Endodermal cell (in vitro differentiated cells): ENCODE data around the gene DCANP1. TPM values are rescaled to one million over a fixed set of nuclear protein-coding genes. Genes with fewer than 3 reads are reported as not detected.

Experiments
- DNase-seq: peaks from one replicate; pipeline ENCODE4 v3.0.0-alpha.2; 2017
- H3K27ac ChIP-seq: 2 replicates; pipeline ENCODE4 v1.5.1; 2013; ENCODE audit warnings: mild to moderate bottlenecking, low read depth, low read length, moderate library complexity
- H3K27me3 ChIP-seq: 2 replicates; pipeline ENCODE4 v1.6.1; 2013; ENCODE audit warnings: mild to moderate bottlenecking, low read length, moderate library complexity; ENCODE audit not compliant: insufficient read depth, control insufficient read depth, poor library complexity, severe bottlenecking
- H3K36me3 ChIP-seq: 2 replicates; pipeline ENCODE4 v1.7.0; 2013; ENCODE audit warnings: mild to moderate bottlenecking, low read length, moderate library complexity; ENCODE audit not compliant: control insufficient read depth, insufficient read depth
- H3K4me1 ChIP-seq: one replicate; pipeline ENCODE4 v1.7.0; 2013; ENCODE audit warnings: low read length; ENCODE audit not compliant: control insufficient read depth, insufficient read depth
- H3K4me3 ChIP-seq: 2 replicates; pipeline ENCODE4 v1.5.1; 2013; ENCODE audit warnings: mild to moderate bottlenecking, low read length, moderate library complexity
- H3K9ac ChIP-seq: 2 replicates; pipeline ENCODE4 v1.6.1; 2013; ENCODE audit warnings: mild to moderate bottlenecking, low read length, moderate library complexity; ENCODE audit not compliant: poor library complexity, severe bottlenecking; ENCODE audit errors: extremely low read depth
- H3K9me3 ChIP-seq: 2 replicates; pipeline ENCODE4 v1.6.1; 2013; ENCODE audit warnings: mild to moderate bottlenecking, low read length, moderate library complexity; ENCODE audit not compliant: control insufficient read depth
- H3K27ac Mint-ChIP-seq: 2 replicates; pipeline ENCODE4 v1.8.0; 2020; ENCODE audit warnings: mixed read lengths
- H3K27me3 Mint-ChIP-seq: 2 replicates; pipeline ENCODE4 v1.8.0; 2021; ENCODE audit warnings: mild to moderate bottlenecking, mixed read lengths; ENCODE audit not compliant: insufficient read depth
- H3K36me3 Mint-ChIP-seq: 2 replicates; pipeline ENCODE4 v1.8.0; 2020; ENCODE audit warnings: low read depth, mixed read lengths
- H3K4me1 Mint-ChIP-seq: 2 replicates; pipeline ENCODE4 v1.8.0; 2020; ENCODE audit warnings: mixed read lengths
- H3K4me3 Mint-ChIP-seq: 2 replicates; pipeline ENCODE4 v1.8.0; 2020; ENCODE audit warnings: mild to moderate bottlenecking, moderate library complexity, mixed read lengths
- H3K9me3 Mint-ChIP-seq: 2 replicates; pipeline ENCODE4 v1.8.0; 2020; ENCODE audit warnings: mild to moderate bottlenecking, mixed read lengths
- WGBS, 2 experiments: methylation state at CpG; one replicate each; pipeline versions ENCODE4 v1.1.5 to v1.1.7; 2013; ENCODE audit warnings: missing lambda C conversion rate in 2 of 2, mixed read lengths in 1 of 2; ENCODE audit not compliant: insufficient coverage in 1 of 2, insufficient read length in 1 of 2; 5-methylcytosine and 5-hydroxymethylcytosine counted together
- total RNA-seq, 2 donors: library from RNA; stranded (reverse); fragmentation: NEBNext Ultra II Directional in 1 of 2; extraction: Animal tissue kit (Norgen Biotek cat#: 25700) in 1 of 2; gene quantifications; 2 replicates in 1 of 2; 3 replicates in 1 of 2; pipeline ENCODE4 v1.2.1, GENCODE V29; 2021
- TF ChIP-seq, protein P1 (sequence below): fragments of 200-600 bp; sonication (generic); conservative IDR thresholded peaks from 2 replicates; pipeline ENCODE4 v1.5.0; 2021; ENCODE audit warnings: antibody characterized with exemption, mild to moderate bottlenecking

Gene DCANP1
- total RNA-seq, 2 donors from 2014 or later: not detected

DNA sequence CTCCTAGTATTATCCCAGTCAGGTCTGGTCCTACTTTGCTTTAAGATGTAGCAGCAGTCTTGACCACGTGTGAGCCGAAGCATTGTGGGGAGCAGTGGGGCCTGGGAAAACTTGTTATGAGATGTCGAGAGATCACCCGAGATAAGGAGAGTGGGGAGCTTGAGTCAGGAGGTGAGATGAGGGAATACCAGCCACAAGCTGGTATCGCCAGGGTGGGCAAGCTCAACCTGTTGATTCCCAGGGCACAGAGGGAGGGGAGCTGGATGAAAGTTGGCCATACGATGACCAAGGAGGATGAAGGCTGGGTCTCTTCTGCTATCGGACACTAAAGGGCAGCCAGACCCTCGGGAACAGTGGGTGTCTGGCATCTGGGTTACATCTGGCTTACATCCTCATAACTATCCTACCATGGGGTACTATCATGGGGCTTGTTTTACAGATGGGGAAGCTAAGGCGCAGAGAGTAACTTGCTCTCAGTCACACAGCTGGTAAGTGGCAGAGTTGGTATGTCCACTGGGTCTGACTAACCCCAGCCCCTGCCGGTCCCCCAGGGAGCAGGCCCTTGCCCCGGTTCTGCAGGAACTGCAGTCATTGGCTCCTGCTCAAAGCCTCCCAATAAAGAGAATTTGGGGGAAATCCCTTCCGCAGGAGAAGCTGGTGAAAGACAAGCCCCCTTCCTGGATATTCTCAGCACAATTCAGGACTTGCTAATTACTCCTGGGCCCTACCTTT lies 18.4 kb upstream of the DCANP1 start:
- H3K36me3 Mint-ChIP-seq: no peaks in the 10 kb centered on the region
- Histone ChIP-seq H3K27me3 (peaks cover 94% of the 10 kb centered on the region), H3K4me3 (no peak overlapping the region), H3K27ac (no peak overlapping the region), H3K9ac (no peak overlapping the region), H3K4me1 (peaks cover 9% of the 10 kb centered on the region), H3K36me3 (no peaks in the 10 kb centered on the region), H3K9me3 (no peaks in the 10 kb centered on the region)
- no peak overlapping the region for H3K27ac Mint-ChIP-seq
- 58 to 71% methylated on average over 9 to 12 of the region's 12 CpGs for WGBS, 2 experiments
- peaks cover 12% of the 10 kb centered on the region for H3K4me1 Mint-ChIP-seq
- no peak overlapping the region for H3K4me3 Mint-ChIP-seq
- no peak for DNase-seq
- peaks cover 97% of the 10 kb centered on the region for H3K27me3 Mint-ChIP-seq
- TF ChIP-seq, protein P1, sequence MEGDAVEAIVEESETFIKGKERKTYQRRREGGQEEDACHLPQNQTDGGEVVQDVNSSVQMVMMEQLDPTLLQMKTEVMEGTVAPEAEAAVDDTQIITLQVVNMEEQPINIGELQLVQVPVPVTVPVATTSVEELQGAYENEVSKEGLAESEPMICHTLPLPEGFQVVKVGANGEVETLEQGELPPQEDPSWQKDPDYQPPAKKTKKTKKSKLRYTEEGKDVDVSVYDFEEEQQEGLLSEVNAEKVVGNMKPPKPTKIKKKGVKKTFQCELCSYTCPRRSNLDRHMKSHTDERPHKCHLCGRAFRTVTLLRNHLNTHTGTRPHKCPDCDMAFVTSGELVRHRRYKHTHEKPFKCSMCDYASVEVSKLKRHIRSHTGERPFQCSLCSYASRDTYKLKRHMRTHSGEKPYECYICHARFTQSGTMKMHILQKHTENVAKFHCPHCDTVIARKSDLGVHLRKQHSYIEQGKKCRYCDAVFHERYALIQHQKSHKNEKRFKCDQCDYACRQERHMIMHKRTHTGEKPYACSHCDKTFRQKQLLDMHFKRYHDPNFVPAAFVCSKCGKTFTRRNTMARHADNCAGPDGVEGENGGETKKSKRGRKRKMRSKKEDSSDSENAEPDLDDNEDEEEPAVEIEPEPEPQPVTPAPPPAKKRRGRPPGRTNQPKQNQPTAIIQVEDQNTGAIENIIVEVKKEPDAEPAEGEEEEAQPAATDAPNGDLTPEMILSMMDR: no peak
- no peaks in the 10 kb centered on the region for H3K9me3 Mint-ChIP-seq

DNA sequence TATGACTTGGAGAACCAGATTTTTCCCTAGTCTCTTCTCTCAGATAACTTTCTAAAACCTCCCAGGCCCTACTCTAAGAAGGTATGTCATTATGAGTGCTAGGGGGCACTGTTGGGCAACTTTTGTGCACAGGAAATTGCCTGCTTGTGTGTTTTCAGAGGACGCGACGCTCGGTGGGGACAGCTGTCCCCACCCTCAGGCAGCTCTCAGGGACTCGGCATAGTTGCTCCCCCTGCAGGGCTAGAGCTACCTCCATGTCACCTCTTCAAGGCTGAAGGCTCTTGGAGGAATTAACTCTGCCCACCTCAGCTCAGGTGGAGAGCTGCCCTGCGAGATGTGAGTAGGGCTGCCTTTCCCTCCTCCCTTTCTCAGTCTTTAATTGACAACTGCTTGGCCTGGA lies 15.2 kb upstream of the DCANP1 start:
- Mint-ChIP-seq H3K4me3 (no peak overlapping the region), H3K27ac (no peak overlapping the region), H3K36me3 (no peaks in the 10 kb centered on the region), H3K27me3 (peaks cover 95% of the 10 kb centered on the region), H3K9me3 (no peaks in the 10 kb centered on the region), H3K4me1 (peaks cover 14% of the 10 kb centered on the region)
- 11 to 28% methylated on average over 2 to 6 of the region's 6 CpGs for WGBS, 2 experiments
- H3K9ac ChIP-seq: no peak overlapping the region
- H3K27me3 ChIP-seq: peaks cover 88% of the 10 kb centered on the region
- peaks cover 9% of the 10 kb centered on the region for H3K4me1 ChIP-seq
- DNase-seq: peak; percentile 96
- no peak overlapping the region for H3K27ac ChIP-seq
- no peak overlapping the region for H3K4me3 ChIP-seq
- H3K9me3 ChIP-seq: no peaks in the 10 kb centered on the region
- TF ChIP-seq, protein P1: peak; percentile 89
- no peaks in the 10 kb centered on the region for H3K36me3 ChIP-seq

DNA sequence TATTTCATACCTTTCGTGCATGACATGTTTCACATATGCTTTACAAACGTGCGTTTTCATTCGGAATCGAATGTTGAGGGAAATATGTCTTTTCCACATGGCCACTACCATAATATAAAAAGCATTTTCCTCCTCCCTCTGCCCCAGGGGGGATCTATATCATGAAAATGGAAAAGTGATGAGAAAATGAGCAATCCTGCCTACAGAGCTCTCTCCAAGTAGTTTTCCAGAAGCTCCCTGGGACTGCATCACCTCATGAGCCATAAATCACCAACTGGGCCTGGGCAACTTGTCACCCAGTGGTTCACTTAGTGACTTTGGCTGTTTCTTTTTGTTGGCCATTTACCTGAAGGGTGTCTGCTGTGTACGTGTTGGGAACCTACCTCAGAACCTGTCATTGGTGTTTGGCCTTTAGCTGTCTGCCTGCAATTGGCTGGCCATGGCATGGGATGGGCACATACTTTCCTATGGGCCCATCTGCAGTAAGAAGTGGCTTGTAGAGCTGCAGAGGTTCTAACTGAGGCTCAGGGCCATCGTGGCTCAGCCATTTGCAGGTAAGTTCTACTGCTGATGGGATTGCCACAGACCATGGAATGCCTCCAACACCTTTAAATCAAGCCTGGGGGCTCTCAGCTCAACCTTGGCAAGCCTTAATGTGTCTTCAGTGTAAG lies 14.5 kb upstream of the DCANP1 start:
- peaks cover 4% of the 10 kb centered on the region for H3K4me1 ChIP-seq
- peaks cover 10% of the 10 kb centered on the region for H3K4me1 Mint-ChIP-seq
- H3K27me3 Mint-ChIP-seq: peaks cover 92% of the 10 kb centered on the region
- no peak for DNase-seq
- H3K9me3 Mint-ChIP-seq: no peaks in the 10 kb centered on the region
- no peak overlapping the region for H3K4me3 ChIP-seq
- TF ChIP-seq, protein P1: no peak
- H3K36me3 ChIP-seq: no peaks in the 10 kb centered on the region
- H3K36me3 Mint-ChIP-seq: no peaks in the 10 kb centered on the region
- H3K27ac Mint-ChIP-seq: no peak overlapping the region
- peaks cover 88% of the 10 kb centered on the region for H3K27me3 ChIP-seq
- whole genome bisulfite sequencing, 2 experiments: 90 to 93% methylated on average over 5 to 7 of the region's 7 CpGs
- no peak overlapping the region for H3K27ac ChIP-seq
- no peak overlapping the region for H3K4me3 Mint-ChIP-seq
- H3K9me3 ChIP-seq: no peaks in the 10 kb centered on the region
- H3K9ac ChIP-seq: no peak overlapping the region
